Neural progenitor cell (in vitro differentiated cells): ENCODE measurements around the gene EFL1. TPM values are rescaled to one million over a fixed set of nuclear protein-coding genes. Genes with fewer than 3 reads are reported as not detected.

Experiments
- DNase-seq: peaks from one replicate; pipeline ENCODE4 v3.0.0-alpha.2; 2016; ENCODE audit warnings: low spot score
- H2AFZ ChIP-seq: fragments of 200-600 bp; sonication (generic); replicated peaks from 2 replicates; pipeline ENCODE4 v1.6.1; 2016; ENCODE audit warnings: antibody characterized with exemption
- H3F3A ChIP-seq: fragments of 200-600 bp; sonication (generic); 2 replicates; pipeline ENCODE4 v1.6.1; 2016; ENCODE audit warnings: antibody characterized with exemption, low read depth
- H3K27ac ChIP-seq: fragments of 200-600 bp; sonication (generic); 2 replicates; pipeline ENCODE4 v1.5.1; 2016; ENCODE audit warnings: mild to moderate bottlenecking
- H3K27me3 ChIP-seq: fragments of 200-600 bp; sonication (generic); 2 replicates; pipeline ENCODE4 v1.6.1; 2016; ENCODE audit warnings: mild to moderate bottlenecking, moderate library complexity
- H3K36me3 ChIP-seq: fragments of 200-600 bp; sonication (generic); 2 replicates; pipeline ENCODE4 v1.5.1; 2016
- H3K4me1 ChIP-seq: fragments of 200-600 bp; sonication (generic); 2 replicates; pipeline ENCODE4 v1.6.1; 2016; ENCODE audit warnings: mixed run types
- H3K4me2 ChIP-seq: fragments of 200-600 bp; sonication (generic); 2 replicates; pipeline ENCODE4 v1.6.1; 2016
- H3K4me3 ChIP-seq: fragments of 200-600 bp; sonication (generic); 2 replicates; pipeline ENCODE4 v1.5.1; 2016
- H3K79me2 ChIP-seq: fragments of 200-600 bp; sonication (generic); 2 replicates; pipeline ENCODE4 v1.6.1; 2016; ENCODE audit warnings: low read depth
- H3K9ac ChIP-seq: fragments of 200-600 bp; sonication (generic); 2 replicates; pipeline ENCODE4 v1.6.1; 2016
- H3K9me3 ChIP-seq: fragments of 200-600 bp; sonication (generic); 2 replicates; pipeline ENCODE4 v1.5.1; 2016; ENCODE audit warnings: low read depth
- H4K20me1 ChIP-seq: fragments of 200-600 bp; sonication (generic); 2 replicates; pipeline ENCODE4 v1.6.1; 2016; ENCODE audit warnings: low read depth
- H3K27ac Mint-ChIP-seq: 3 replicates; pipeline ENCODE4 v1.8.0; 2021; ENCODE audit warnings: mixed read lengths
- H3K27me3 Mint-ChIP-seq: 2 replicates; pipeline ENCODE4 v1.8.0; 2022; ENCODE audit warnings: low read depth, mild to moderate bottlenecking, inconsistent platforms, moderate library complexity, mixed read lengths; ENCODE audit not compliant: insufficient read depth
- H3K36me3 Mint-ChIP-seq: 3 replicates; pipeline ENCODE4 v1.8.0; 2021; ENCODE audit warnings: mixed read lengths
- H3K4me1 Mint-ChIP-seq: 3 replicates; pipeline ENCODE4 v1.8.0; 2021; ENCODE audit warnings: mixed read lengths
- H3K4me3 Mint-ChIP-seq: 3 replicates; pipeline ENCODE4 v1.8.0; 2021; ENCODE audit warnings: mild to moderate bottlenecking, moderate library complexity, mixed read lengths
- H3K9me3 Mint-ChIP-seq: 3 replicates; pipeline ENCODE4 v1.8.0; 2020; ENCODE audit warnings: mixed read lengths
- CTCF ChIP-seq: fragments of 200-600 bp; sonication (generic); IDR thresholded peaks from 2 replicates; pipeline ENCODE4 v1.5.1; 2017; ENCODE audit warnings: antibody characterized with exemption, mild to moderate bottlenecking
- EZH2 ChIP-seq: fragments of 200-600 bp; sonication (generic); IDR thresholded peaks from 2 replicates; pipeline ENCODE4 v1.6.1; 2017; ENCODE audit warnings: antibody characterized with exemption, mild to moderate bottlenecking, moderate library complexity
- EZH2phosphoT487 ChIP-seq: fragments of 200-600 bp; sonication (generic); IDR thresholded peaks from 2 replicates; pipeline ENCODE4 v1.6.1; 2017; ENCODE audit warnings: antibody characterized with exemption
- total RNA-seq: library from RNA; depleted of rRNA; stranded (reverse); fragments of >200 nt; gene quantifications from 2 replicates; pipeline ENCODE4 v1.2.3, GENCODE V29; 2015; ENCODE audit warnings: low replicate concordance

Gene EFL1
- total RNA-seq, 1 donor from 2014 or later: 42.4 TPM

DNA sequence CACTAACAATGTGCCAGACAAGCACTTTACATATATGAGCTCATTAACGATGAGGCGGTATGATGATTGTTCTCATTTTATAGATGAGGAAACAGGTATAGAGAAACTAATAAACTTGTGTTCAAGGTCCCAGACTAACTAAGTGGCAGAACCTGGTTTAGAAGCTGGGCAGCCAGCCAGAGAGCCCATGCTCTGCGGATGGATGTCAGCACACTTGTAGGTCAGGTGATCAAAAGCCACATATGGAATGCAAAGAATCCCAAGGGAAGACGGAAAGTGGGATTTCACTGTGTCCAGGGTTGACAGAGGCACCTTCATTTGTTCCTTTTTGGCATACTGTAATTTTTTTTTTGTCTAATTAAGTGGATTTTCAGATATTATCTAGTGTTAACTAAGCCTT lies 103.7 kb downstream of the EFL1 start:
- Histone ChIP-seq H3K79me2 (no peaks in the 10 kb centered on the region), H3K4me3 (no peak overlapping the region), H3K4me2 (no peak overlapping the region), H3K36me3 (no peaks in the 10 kb centered on the region), H2AFZ (no peak overlapping the region), H3K9ac (no peak overlapping the region), H3F3A (no peaks in the 10 kb centered on the region), H3K4me1 (no peaks in the 10 kb centered on the region), H3K27me3 (no peaks in the 10 kb centered on the region), H3K9me3 (no peaks in the 10 kb centered on the region), H4K20me1 (no peaks in the 10 kb centered on the region), H3K27ac (no peak overlapping the region)
- no peak for DNase-seq
- H3K27ac Mint-ChIP-seq: no peak overlapping the region
- no peaks in the 10 kb centered on the region for H3K27me3 Mint-ChIP-seq
- TF ChIP-seq CTCF: no peak
- TF ChIP-seq EZH2phosphoT487: no peak
- TF ChIP-seq EZH2: no peak
- H3K4me3 Mint-ChIP-seq: no peak overlapping the region
- peaks cover 20% of the 10 kb centered on the region for H3K36me3 Mint-ChIP-seq
- H3K4me1 Mint-ChIP-seq: no peaks in the 10 kb centered on the region
- H3K9me3 Mint-ChIP-seq: no peaks in the 10 kb centered on the region

GRCh38 chr15:82150645-82151044 lies 111.9 kb downstream of the EFL1 start:
- no peaks in the 10 kb centered on the region for H3F3A ChIP-seq
- DNase-seq: no peak
- Mint-ChIP-seq H3K36me3 (peaks cover 19% of the 10 kb centered on the region), H3K9me3 (no peaks in the 10 kb centered on the region), H3K4me1 (no peaks in the 10 kb centered on the region), H3K27me3 (no peaks in the 10 kb centered on the region), H3K27ac (no peak overlapping the region), H3K4me3 (no peak overlapping the region)
- H4K20me1 ChIP-seq: no peaks in the 10 kb centered on the region
- no peak overlapping the region for H3K9ac ChIP-seq
- no peak overlapping the region for H2AFZ ChIP-seq
- no peak overlapping the region for H3K4me3 ChIP-seq
- H3K4me2 ChIP-seq: no peak overlapping the region
- no peaks in the 10 kb centered on the region for H3K9me3 ChIP-seq
- no peaks in the 10 kb centered on the region for H3K79me2 ChIP-seq
- H3K27ac ChIP-seq: no peak overlapping the region
- TF ChIP-seq CTCF (no peak), EZH2phosphoT487 (no peak), EZH2 (no peak)
- no peaks in the 10 kb centered on the region for H3K4me1 ChIP-seq
- H3K27me3 ChIP-seq: no peaks in the 10 kb centered on the region
- no peaks in the 10 kb centered on the region for H3K36me3 ChIP-seq

DNA sequence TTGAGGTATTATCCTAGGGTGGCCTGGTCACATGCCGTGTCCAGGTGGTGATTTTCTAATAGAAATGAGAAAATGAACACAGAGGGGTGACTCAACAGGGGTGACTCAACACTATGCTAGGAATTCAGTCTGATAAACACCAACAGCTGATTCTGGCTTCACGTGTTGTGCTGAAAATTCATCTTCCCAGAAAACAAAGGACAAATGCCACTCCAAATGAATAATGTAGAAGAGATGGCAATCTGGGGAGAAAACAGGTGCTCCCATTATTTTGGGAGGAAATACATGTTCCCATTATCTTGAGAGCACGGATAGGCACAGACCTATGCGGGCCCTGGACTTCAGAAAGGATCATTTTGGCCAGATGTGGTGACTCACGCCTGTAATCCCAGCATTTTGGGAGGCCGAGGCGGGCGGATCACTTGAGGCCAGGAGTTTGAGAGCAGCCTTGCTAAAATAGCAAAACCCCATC lies 115.5 kb downstream of the EFL1 start:
- H3K27ac Mint-ChIP-seq: no peak overlapping the region
- H3K4me1 Mint-ChIP-seq: no peaks in the 10 kb centered on the region
- Histone ChIP-seq H2AFZ (no peak overlapping the region), H3K9me3 (no peaks in the 10 kb centered on the region), H3K4me3 (no peak overlapping the region), H4K20me1 (no peaks in the 10 kb centered on the region), H3K27me3 (no peaks in the 10 kb centered on the region), H3K27ac (no peak overlapping the region), H3K36me3 (no peaks in the 10 kb centered on the region), H3K4me1 (no peaks in the 10 kb centered on the region), H3K9ac (no peak overlapping the region), H3K4me2 (no peak overlapping the region), H3F3A (no peaks in the 10 kb centered on the region), H3K79me2 (no peaks in the 10 kb centered on the region)
- DNase-seq: no peak
- H3K27me3 Mint-ChIP-seq: peaks cover 2% of the 10 kb centered on the region
- peaks cover 16% of the 10 kb centered on the region for H3K36me3 Mint-ChIP-seq
- TF ChIP-seq CTCF (no peak), EZH2 (no peak), EZH2phosphoT487 (no peak)
- H3K4me3 Mint-ChIP-seq: no peak overlapping the region
- H3K9me3 Mint-ChIP-seq: no peaks in the 10 kb centered on the region
